Fibroblast of lung (primary cell): ENCODE data around the gene PCDHGA11.

Experiments used
- CTCF ChIP-seq, 2 donors: IDR thresholded peaks in 1 of 2; conservative IDR thresholded peaks in 1 of 2; 1 replicate in 1 of 2; 2 replicates in 1 of 2; pipeline ENCODE4 v1.5.1; 2011 to 2012; ENCODE audit warnings: low read length in 2 of 2, control low read depth in 1 of 2, inconsistent platforms in 1 of 2, low read depth in 1 of 2, mild to moderate bottlenecking in 1 of 2
- EZH2 ChIP-seq: IDR thresholded peaks from 2 replicates; pipeline ENCODE4 v1.5.1; 2012; ENCODE audit warnings: low read length, control low read depth, mild to moderate bottlenecking; ENCODE audit errors: missing control alignments

DNA sequence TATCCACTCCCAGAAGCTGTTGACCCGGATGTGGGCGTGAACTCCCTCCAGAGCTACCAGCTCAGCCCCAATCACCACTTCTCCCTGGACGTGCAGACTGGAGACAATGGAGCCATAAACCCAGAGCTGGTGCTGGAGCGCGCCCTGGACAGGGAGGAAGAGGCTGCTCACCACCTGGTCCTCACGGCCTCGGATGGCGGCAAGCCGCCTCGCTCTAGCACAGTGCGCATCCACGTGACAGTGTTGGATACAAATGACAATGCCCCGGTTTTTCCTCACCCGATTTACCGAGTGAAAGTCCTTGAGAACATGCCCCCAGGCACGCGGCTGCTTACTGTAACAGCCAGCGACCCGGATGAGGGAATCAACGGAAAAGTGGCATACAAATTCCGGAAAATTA lies 27.6 kb upstream of the PCDHGA11 start:
- no peak for TF ChIP-seq CTCF (conservative IDR thresholded peaks at IDR 0.05 in 1 of 2, IDR thresholded peaks at IDR 0.05 in 1 of 2; ENCODE audit: low read depth in 1 of 2, low read length in 2 of 2)
- no peak for TF ChIP-seq EZH2
